Lung (tissue), 12 donors: Measurements from ENCODE around the gene CAMSAP2. TPM values are rescaled to one million over a fixed set of nuclear protein-coding genes. Genes with fewer than 3 reads are reported as not detected.

Source experiments
- ATAC-seq: fragments of 200-7000 bp; cut with Tn5 transposase; one replicate; pipeline ENCODE4 v1.9.1; 2020; ENCODE audit warnings: moderate number of reproducible peaks; ENCODE audit not compliant: insufficient read depth, low FRiP score
- DNase-seq, 3 donors: peaks; one replicate each; pipeline ENCODE4 v3.0.0-alpha.2; 2013 to 2017
- H3K27ac ChIP-seq, 2 donors: one replicate each; pipeline ENCODE4 v1.5.1; 2013; ENCODE audit warnings: mild to moderate bottlenecking in 2 of 2, moderate library complexity in 2 of 2, control low read depth in 1 of 2, inconsistent platforms in 1 of 2, low read depth in 1 of 2, low read length in 1 of 2
- H3K27me3 ChIP-seq, 3 donors: one replicate each; pipeline ENCODE4 v1.5.1; 2013; ENCODE audit warnings: low read length in 2 of 3; ENCODE audit not compliant: control insufficient read depth in 3 of 3, insufficient read depth in 3 of 3
- H3K36me3 ChIP-seq, 4 donors: one replicate each; pipeline ENCODE4 v1.5.1; 2013; ENCODE audit warnings: low read length in 4 of 4, mild to moderate bottlenecking in 1 of 4, moderate library complexity in 1 of 4; ENCODE audit not compliant: control insufficient read depth in 4 of 4, insufficient read depth in 4 of 4
- H3K4me1 ChIP-seq, 5 donors: one replicate each; pipeline ENCODE4 v1.5.1; 2013; ENCODE audit warnings: low read length in 5 of 5, mild to moderate bottlenecking in 2 of 5, moderate library complexity in 1 of 5; ENCODE audit not compliant: control insufficient read depth in 5 of 5, insufficient read depth in 5 of 5
- H3K4me3 ChIP-seq: one replicate; pipeline ENCODE4 v1.5.1; 2013; ENCODE audit warnings: mild to moderate bottlenecking, control low read depth, moderate library complexity
- H3K9ac ChIP-seq, 2 donors: one replicate each; pipeline ENCODE4 v1.5.1; 2013; ENCODE audit warnings: low read length in 2 of 2, control low read depth in 1 of 2; ENCODE audit not compliant: insufficient read depth in 1 of 2
- H3K9me3 ChIP-seq, 4 donors: one replicate each; pipeline ENCODE4 v1.5.1; 2013; ENCODE audit warnings: low read length in 3 of 4, mild to moderate bottlenecking in 1 of 4, moderate library complexity in 1 of 4; ENCODE audit not compliant: control insufficient read depth in 4 of 4, insufficient read depth in 3 of 4
- CTCF ChIP-seq: IDR thresholded peaks from 2 replicates; pipeline ENCODE4 v1.5.1; 2012; ENCODE audit warnings: mild to moderate bottlenecking; ENCODE audit errors: control extremely low read depth, extremely low read depth
- WGBS, 2 donors: extraction: QIAGEN DNeasy Blood & Tissue Kit; methylation state at CpG; one replicate each; pipeline ENCODE4 v1.1.7; 2013; 5-methylcytosine and 5-hydroxymethylcytosine counted together
- polyA plus RNA-seq, 2 donors: library from polyadenylated mRNA; stranded (reverse); fragments of 200-250 nt; gene quantifications; one replicate each; pipeline ENCODE4 v1.2.1, GENCODE V29; 2013
- total RNA-seq, 2 donors: library from RNA; depleted of rRNA in 1 of 2; stranded (reverse); fragments of >200 nt in 1 of 2; gene quantifications; one replicate each; pipeline ENCODE4 v1.2.1, GENCODE V29; 2014 to 2021
- donor health status: control.
- donor health status: control.
- donor health status: Bipolar disorder and iron deficiency.
- donor health status: healthy.
- donor health status: DM: yes; HTN: yes; CAD: no.

CAMSAP2 gene
- total and polyA plus RNA-seq, 4 donors = 8.0 to 51.8 (median 16.6) TPM

GRCh38 chr1:200905411-200906052 is 166.8 kb downstream of the CAMSAP2 start:
- no peak for TF ChIP-seq CTCF
- no peak overlapping the region for H3K27ac ChIP-seq
- 46 to 60% methylated on average over 4 of the region's 4 CpGs for WGBS, 2 donors
- DNase-seq (no peak), ATAC-seq (no peak)
- no peaks in the 10 kb centered on the region for H3K27me3 ChIP-seq
- no peak overlapping the region for H3K4me3 ChIP-seq
- H3K9me3 ChIP-seq = no peaks in the 10 kb centered on the region
- no peaks in the 10 kb centered on the region for H3K36me3 ChIP-seq
- H3K4me1 ChIP-seq = peaks cover 0 to 3% (median 0%) of the 10 kb centered on the region in 5 donors
- H3K9ac ChIP-seq = no peak overlapping the region

GRCh38 chr1:200906491-200906890 is 167.8 kb downstream of the CAMSAP2 start:
- Histone ChIP-seq H3K9me3 (peaks cover 0 to 1% (median 0%) of the 10 kb centered on the region in 4 donors), H3K4me1 (peaks cover 0 to 3% (median 0%) of the 10 kb centered on the region in 5 donors), H3K27me3 (no peaks in the 10 kb centered on the region), H3K27ac (no peak overlapping the region), H3K36me3 (no peaks in the 10 kb centered on the region), H3K9ac (no peak overlapping the region), H3K4me3 (no peak overlapping the region)
- 85 to 97% methylated on average over 2 of the region's 2 CpGs for WGBS, 2 donors
- no peak for TF ChIP-seq CTCF
- no peak for ATAC-seq
- DNase-seq = no peak

- DNase-seq (no peak), ATAC-seq (no peak)
- WGBS, 2 donors = 54 to 74% methylated on average over 5 of the region's 5 CpGs
- no peaks in the 10 kb centered on the region for H3K27me3 ChIP-seq
- H3K27ac ChIP-seq = no peak overlapping the region
- H3K4me3 ChIP-seq = no peak overlapping the region
- peaks cover 0 to 3% (median 0%) of the 10 kb centered on the region in 5 donors for H3K4me1 ChIP-seq
- H3K9ac ChIP-seq = no peak overlapping the region
- peaks cover 0 to 2% (median 0%) of the 10 kb centered on the region in 4 donors for H3K36me3 ChIP-seq
- peaks cover 0 to 1% (median 0%) of the 10 kb centered on the region in 4 donors for H3K9me3 ChIP-seq
- TF ChIP-seq CTCF = no peak
Observed at GRCh38 chr1:200907611-200908097, 169.0 kb downstream of the CAMSAP2 start.
